NK-92 (cell line): ENCODE measurements around the gene HCN2.
A peak's percentile ranks its signal among the peaks of the same experiment; 100 is the strongest.
"Not testable (repeated sequence)": the region's sequence is repeated elsewhere in the genome, so short reads cannot be mapped to it uniquely, and the experiment has no call there.

Experiments
- DNase-seq: peaks from one replicate; lab custom pipeline; 2025; ENCODE audit not compliant: unreplicated experiment; lab: John Stamatoyannopoulos, UW

Gene HCN2

GRCh38 chr19:617551-618246, 28.0 kb downstream of the HCN2 start:
- DNase-seq: no peak

- DNase-seq: no peak
These were observed 28.6 kb downstream of the HCN2 start for GRCh38 chr19:618247-618619.

GRCh38 chr19:618674-619285, 29.1 kb downstream of the HCN2 start:
- no peak for DNase-seq

GRCh38 chr19:619286-620002, 29.8 kb downstream of the HCN2 start:
- DNase-seq: no peak

GRCh38 chr19:620166-620862, 30.6 kb downstream of the HCN2 start:
- no peak for DNase-seq

- DNase-seq: not testable (repeated sequence)
These were observed 31.5 kb downstream of the HCN2 start for GRCh38 chr19:621191-621590.

- DNase-seq: no peak
These were observed 32.1 kb downstream of the HCN2 start for GRCh38 chr19:621819-622218.

GRCh38 chr19:622666-623065, 33.0 kb downstream of the HCN2 start:
- no peak for DNase-seq

- DNase-seq: no peak
These were observed 33.7 kb downstream of the HCN2 start for GRCh38 chr19:623175-623916.

- DNase-seq: no peak
These were observed 34.3 kb downstream of the HCN2 start for GRCh38 chr19:623974-624373.

GRCh38 chr19:624433-625109, 34.9 kb downstream of the HCN2 start:
- no peak for DNase-seq

GRCh38 chr19:625257-625656, 35.6 kb downstream of the HCN2 start:
- no peak for DNase-seq

GRCh38 chr19:626566-626965, 36.9 kb downstream of the HCN2 start:
- not testable (repeated sequence) for DNase-seq

GRCh38 chr19:628168-628567, 38.5 kb downstream of the HCN2 start:
- DNase-seq: no peak

- not testable (repeated sequence) for DNase-seq
These were observed 39.8 kb downstream of the HCN2 start for GRCh38 chr19:629515-629914.

GRCh38 chr19:629961-630714, 40.5 kb downstream of the HCN2 start:
- no peak for DNase-seq

GRCh38 chr19:632579-633067, 42.9 kb downstream of the HCN2 start:
- no peak for DNase-seq

- DNase-seq: peak; percentile 76
These were observed 43.5 kb downstream of the HCN2 start, which contains the start of gene POLRMT for GRCh38 chr19:633068-633785. Gene POLRMT (minus strand): TSS chr19:633537. CDS start chr19:633512, 25 bp downstream.
